GM12892 (cell line): ENCODE measurements around the gene WNK2.

Source experiments
- DNase-seq: peaks from one replicate; pipeline ENCODE4 v3.0.0; 2011; ENCODE audit not compliant: insufficient read length
- FAIRE-seq: peaks from 2 replicates; lab custom pipeline; 2011; peaks lifted over from hg19 to GRCh38; lab: Jason Lieb, UNC
- POLR2A ChIP-seq: IDR thresholded peaks from 2 replicates; pipeline ENCODE4 v1.6.1; 2011; ENCODE audit warnings: low read depth, low read length, control low read depth
- POLR2AphosphoS5 ChIP-seq: IDR thresholded peaks from 2 replicates; pipeline ENCODE4 v1.6.1; 2011; ENCODE audit warnings: low read depth, low read length, control low read depth
- TAF1 ChIP-seq: IDR thresholded peaks from 2 replicates; pipeline ENCODE4 v1.6.1; 2011; ENCODE audit warnings: low read depth, mild to moderate bottlenecking, control low read depth, low read length, borderline replicate concordance

Gene WNK2

DNA sequence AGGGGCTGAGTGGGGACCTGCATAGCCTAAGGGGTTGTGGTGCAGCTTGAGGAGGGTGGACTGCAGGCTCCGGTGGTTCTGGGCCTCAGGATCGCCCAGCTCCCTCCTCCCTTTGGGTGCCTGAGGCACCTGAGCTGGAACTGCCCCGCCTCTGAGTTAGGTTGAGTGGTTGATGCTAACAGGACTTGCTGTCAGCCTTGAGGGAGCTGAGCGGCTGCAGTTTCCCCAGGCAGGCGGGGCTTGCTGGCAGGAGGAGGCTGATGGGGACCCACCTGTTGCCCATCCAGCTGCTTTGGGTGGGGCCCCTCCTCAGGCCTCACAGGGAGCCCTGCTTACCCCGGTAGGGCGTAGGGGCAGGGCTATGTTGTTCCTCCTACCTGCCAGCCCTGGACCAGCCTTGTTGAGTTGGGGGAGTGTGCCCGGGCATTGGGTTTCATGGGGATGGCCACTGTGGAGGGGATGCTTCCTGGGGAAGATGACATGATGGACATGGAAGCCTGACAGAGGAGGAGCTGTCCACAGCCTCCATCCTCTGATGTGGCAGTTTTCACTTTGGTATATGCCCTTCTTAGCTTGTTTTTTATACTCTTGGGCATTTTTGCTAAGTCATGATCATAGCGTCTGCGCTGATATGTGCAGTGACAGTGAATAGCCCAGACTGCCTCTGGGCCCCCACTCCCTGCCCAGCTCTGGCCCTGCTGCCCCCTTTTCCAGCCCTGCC lies 14.3 kb downstream of the WNK2 start:
- DNase-seq = no peak
- TF ChIP-seq POLR2A = no peak
- no peak for TF ChIP-seq POLR2AphosphoS5
- no peak for TF ChIP-seq TAF1
- no peak for FAIRE-seq

DNA sequence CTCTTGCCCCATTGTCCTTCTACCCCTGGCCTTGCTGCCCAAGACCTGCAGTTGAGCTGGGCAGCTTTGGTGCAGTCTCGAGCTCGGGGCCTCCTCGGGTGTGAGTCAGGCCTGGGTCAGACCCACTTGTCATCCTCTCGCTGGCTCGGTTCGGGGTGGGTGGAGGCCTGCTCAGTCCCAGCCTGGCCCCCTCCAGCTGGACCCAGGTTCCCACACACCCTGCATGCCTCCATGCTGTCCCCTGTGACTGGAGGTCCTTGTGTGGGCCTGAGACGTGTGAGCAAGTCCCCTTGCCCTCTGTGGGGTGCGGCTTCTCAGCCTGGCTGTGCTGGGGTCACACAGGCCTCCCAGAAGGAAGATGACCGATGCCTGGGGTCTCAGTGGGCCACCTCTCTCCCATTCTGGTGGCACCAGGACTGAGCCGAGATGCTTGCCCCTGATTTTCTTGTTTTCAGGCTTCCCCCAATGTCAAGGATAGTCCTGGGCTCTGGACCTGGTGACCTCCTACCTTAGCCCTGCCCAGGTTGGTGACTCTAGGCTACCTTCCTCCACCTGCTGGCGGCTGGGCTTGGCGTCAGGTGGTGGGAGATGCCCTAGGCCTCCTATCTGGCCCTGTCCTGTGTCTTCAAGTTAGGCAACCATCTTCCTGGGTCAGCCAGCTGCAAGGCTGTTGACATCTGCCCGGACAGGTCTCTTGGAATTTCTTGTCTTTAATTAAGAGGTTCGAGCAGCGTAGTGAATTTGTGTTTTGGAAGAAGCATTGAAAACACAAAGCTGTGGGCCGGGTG lies 15.1 kb downstream of the WNK2 start:
- TF ChIP-seq POLR2AphosphoS5 (no peak), POLR2A (no peak), TAF1 (no peak)
- DNase-seq (no peak), FAIRE-seq (no peak)

- FAIRE-seq (no peak), DNase-seq (no peak)
- TF ChIP-seq POLR2A (no peak), POLR2AphosphoS5 (no peak), TAF1 (no peak)
These were observed 16.5 kb downstream of the WNK2 start for GRCh38 chr9:93200449-93200742.

GRCh38 chr9:93200989-93201334 lies 17.0 kb downstream of the WNK2 start:
- DNase-seq = no peak
- FAIRE-seq = no peak
- TF ChIP-seq POLR2A (no peak), POLR2AphosphoS5 (no peak), TAF1 (no peak)

- TF ChIP-seq POLR2AphosphoS5 (no peak), POLR2A (no peak), TAF1 (no peak)
- FAIRE-seq (no peak), DNase-seq (no peak)
These were observed 19.2 kb downstream of the WNK2 start for GRCh38 chr9:93203026-93203717.

DNA sequence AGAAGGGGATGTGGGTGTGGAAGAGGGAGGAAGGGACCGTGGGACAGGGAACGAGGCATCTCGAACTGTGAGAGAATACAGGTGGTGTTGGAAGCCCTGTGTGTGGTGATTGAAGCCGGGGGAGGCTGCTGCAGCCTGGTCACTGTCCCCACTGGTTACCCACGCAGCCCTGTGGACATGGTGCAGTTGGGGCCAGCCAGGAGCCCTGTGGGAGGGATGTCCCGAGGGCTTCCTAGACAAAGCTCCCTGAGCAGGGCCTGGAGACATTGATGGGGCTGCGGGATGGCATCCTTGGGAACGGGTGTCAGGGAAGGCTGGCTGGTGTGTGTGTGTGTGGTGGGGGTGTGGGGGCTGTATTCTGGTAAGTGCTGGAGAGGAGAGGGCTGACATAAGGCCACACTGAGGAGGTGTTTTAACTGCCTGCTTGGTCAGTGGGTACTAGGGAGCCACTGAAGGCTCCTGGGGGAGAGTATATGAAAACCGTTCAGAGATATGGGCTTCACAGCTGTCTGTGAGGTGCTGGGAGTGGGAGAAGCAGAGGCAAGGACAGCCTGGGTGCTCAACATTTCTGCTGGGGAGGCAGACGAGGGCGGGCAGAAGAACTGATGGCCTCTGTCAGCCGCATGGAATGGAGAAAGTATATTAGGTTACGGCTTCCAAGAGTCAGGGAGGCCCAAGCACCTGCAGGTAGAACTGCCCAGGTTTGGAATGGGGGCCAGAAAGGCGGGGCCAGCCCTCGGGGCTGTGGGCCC lies 20.0 kb downstream of the WNK2 start:
- no peak for DNase-seq

GRCh38 chr9:93204470-93205043 lies 20.6 kb downstream of the WNK2 start:
- DNase-seq (no peak), FAIRE-seq (no peak)
- TF ChIP-seq POLR2A = no peak
- no peak for TF ChIP-seq TAF1
- TF ChIP-seq POLR2AphosphoS5 = no peak

More for the DNA sequence above, 20.0 kb downstream of the WNK2 start:
- no peak for TF ChIP-seq TAF1
- no peak for TF ChIP-seq POLR2AphosphoS5
- TF ChIP-seq POLR2A = no peak
- no peak for FAIRE-seq

- FAIRE-seq (no peak), DNase-seq (no peak)
- no peak for TF ChIP-seq POLR2A
- TF ChIP-seq POLR2AphosphoS5 = no peak
- TF ChIP-seq TAF1 = no peak
These were observed 21.3 kb downstream of the WNK2 start for GRCh38 chr9:93205045-93205768.

DNA sequence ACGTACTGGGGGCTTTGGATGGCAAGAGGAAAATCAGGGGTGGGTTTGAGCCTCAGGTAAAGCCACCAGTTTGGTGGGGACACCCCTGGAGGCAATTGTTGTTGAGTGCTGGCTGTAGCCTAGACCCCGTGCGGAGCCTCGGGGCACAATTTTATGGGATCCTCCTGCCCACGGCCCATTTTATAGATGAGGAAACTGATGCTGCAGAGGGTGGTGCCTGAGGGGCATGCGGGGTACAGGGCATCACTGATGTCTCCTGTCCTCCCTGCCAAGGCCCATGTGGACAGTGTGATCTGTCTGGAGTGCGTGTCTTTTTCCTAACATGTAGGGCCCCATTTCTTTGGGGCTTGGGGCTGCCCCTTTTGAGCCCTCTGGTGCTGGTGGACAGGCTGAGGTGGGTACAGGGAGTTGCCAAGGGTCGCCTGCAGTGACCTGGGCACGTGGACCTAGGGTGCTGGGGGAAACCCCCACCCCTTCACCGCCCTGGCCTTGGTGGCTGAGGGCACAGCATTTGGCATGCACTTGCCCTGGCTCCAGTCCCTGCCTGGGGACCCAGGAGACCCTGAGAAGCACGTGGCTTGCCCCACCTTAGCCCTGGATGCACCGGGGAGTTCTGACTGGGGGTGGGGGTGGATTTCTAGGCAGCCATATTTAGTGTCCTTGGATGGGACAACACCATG lies 22.1 kb downstream of the WNK2 start:
- no peak for FAIRE-seq
- TF ChIP-seq POLR2A (no peak), POLR2AphosphoS5 (no peak), TAF1 (no peak)
- DNase-seq = no peak
